MM.1S (cell line): ENCODE measurements around the gene STARD3NL.

Source experiments
- CTCF ChIP-seq: fragments of 300-600 bp; sonication (generic); IDR thresholded peaks from 2 replicates; pipeline ENCODE4 v1.5.1; 2016; ENCODE audit warnings: antibody characterized with exemption, low read length, mixed read lengths
- EZH2 ChIP-seq: fragments of 300-600 bp; sonication (generic); optimal IDR thresholded peaks from 2 replicates; pipeline ENCODE3; 2017; ENCODE audit warnings: low read depth, mild to moderate bottlenecking, antibody characterized with exemption, low read length, mixed read lengths
- EZH2phosphoT487 ChIP-seq: fragments of 300-600 bp; sonication (generic); IDR thresholded peaks from 2 replicates; pipeline ENCODE4 v1.6.1; 2018; ENCODE audit warnings: antibody characterized with exemption, low read length

- no peak for TF ChIP-seq CTCF
- TF ChIP-seq EZH2 = no peak
- TF ChIP-seq EZH2phosphoT487 = no peak
Observed at GRCh38 chr7:38217672-38218071, 39.6 kb downstream of the STARD3NL start.
